Natural killer cell (primary cell): ENCODE data around the gene ADAMTS19. TPM values are rescaled to one million over a fixed set of nuclear protein-coding genes. Genes with fewer than 3 reads are reported as not detected.

Source experiments
- ATAC-seq, 3 donors: fragments of 150-1000 bp in 2 of 3; fragments of 200-7000 bp in 1 of 3; cut with Tn5 transposase; 1 replicate in 1 of 3; 2 replicates in 2 of 3; pipeline ENCODE4 v1.10.0; 2021; ENCODE audit warnings: mild to moderate bottlenecking in 2 of 3, moderate library complexity in 2 of 3
- DNase-seq, 2 donors: peaks; one replicate each; pipeline versions ENCODE4 v3.0.0 to v3.0.0-alpha.2; 2013 to 2021; ENCODE audit warnings: mixed read lengths in 1 of 2
- H3K27ac ChIP-seq: one replicate; pipeline ENCODE4 v1.5.1; 2013; ENCODE audit warnings: mild to moderate bottlenecking, low read length
- H3K27me3 ChIP-seq: one replicate; pipeline ENCODE4 v1.6.1; 2013; ENCODE audit warnings: low read length; ENCODE audit not compliant: control insufficient read depth, insufficient read depth
- H3K36me3 ChIP-seq: one replicate; pipeline ENCODE4 v1.6.1; 2013; ENCODE audit warnings: low read length; ENCODE audit not compliant: control insufficient read depth, insufficient read depth
- H3K4me1 ChIP-seq: one replicate; pipeline ENCODE4 v1.6.1; 2013; ENCODE audit warnings: low read length; ENCODE audit not compliant: control insufficient read depth, insufficient read depth
- H3K4me3 ChIP-seq: one replicate; pipeline ENCODE4 v1.5.1; 2013; ENCODE audit warnings: low read length
- H3K9me3 ChIP-seq: one replicate; pipeline ENCODE4 v1.6.1; 2013; ENCODE audit warnings: low read length; ENCODE audit not compliant: control insufficient read depth, insufficient read depth
- H3K27ac Mint-ChIP-seq, 2 donors: one replicate each; pipeline ENCODE4 v1.8.0; 2022; ENCODE audit warnings: mild to moderate bottlenecking in 2 of 2, mixed read lengths in 2 of 2, moderate library complexity in 1 of 2
- H3K27me3 Mint-ChIP-seq, 2 donors: one replicate each; pipeline ENCODE4 v1.8.0; 2022; ENCODE audit warnings: low read depth in 2 of 2, mixed read lengths in 2 of 2
- H3K36me3 Mint-ChIP-seq: one replicate; pipeline ENCODE4 v1.8.0; 2022; ENCODE audit warnings: mixed read lengths
- H3K4me1 Mint-ChIP-seq, 2 donors: one replicate each; pipeline ENCODE4 v1.8.0; 2022; ENCODE audit warnings: mixed read lengths in 2 of 2
- H3K4me3 Mint-ChIP-seq: one replicate; pipeline ENCODE4 v1.8.0; 2022; ENCODE audit warnings: mild to moderate bottlenecking, moderate library complexity, mixed read lengths
- H3K9me3 Mint-ChIP-seq, 2 donors: one replicate each; pipeline ENCODE4 v1.8.0; 2022; ENCODE audit warnings: mixed read lengths in 2 of 2
- WGBS: methylation state at CpG from one replicate; pipeline ENCODE4 v1.1.7; 2013; ENCODE audit warnings: missing lambda C conversion rate; ENCODE audit not compliant: insufficient coverage; 5-methylcytosine and 5-hydroxymethylcytosine counted together
- intact Hi-C: fragments of 100-400 bp; cut with micrococcal nuclease; formaldehyde crosslinking; loops from one replicate; pipeline ENCODE4 v1.14.2; 2022
- total RNA-seq, 4 donors: library from RNA; stranded (reverse); fragments of 120-200 nt in 1 of 4; gene quantifications; one replicate each; pipeline versions ENCODE4 v1.2.3 to v1.2.4, GENCODE V29; 2013 to 2022
- TF ChIP-seq, protein P1 (sequence below): fragments of 200-600 bp; IDR thresholded peaks from one replicate; pipeline ENCODE4 v1.8.0; 2022; ENCODE audit warnings: antibody characterized with exemption

ADAMTS19 gene
- total RNA-seq, 3 donors from 2014 or later (not counting 1 experiment from before 2014, with no cell fraction given), result not detected

- Mint-ChIP-seq H3K9me3 (peaks cover 3 to 5% of the 10 kb centered on the region in 2 donors), H3K36me3 (no peaks in the 10 kb centered on the region), H3K4me3 (no peak overlapping the region), H3K27me3 (no peaks in the 10 kb centered on the region), H3K27ac (no peak overlapping the region), H3K4me1 (no peaks in the 10 kb centered on the region)
- TF ChIP-seq, protein P1, sequence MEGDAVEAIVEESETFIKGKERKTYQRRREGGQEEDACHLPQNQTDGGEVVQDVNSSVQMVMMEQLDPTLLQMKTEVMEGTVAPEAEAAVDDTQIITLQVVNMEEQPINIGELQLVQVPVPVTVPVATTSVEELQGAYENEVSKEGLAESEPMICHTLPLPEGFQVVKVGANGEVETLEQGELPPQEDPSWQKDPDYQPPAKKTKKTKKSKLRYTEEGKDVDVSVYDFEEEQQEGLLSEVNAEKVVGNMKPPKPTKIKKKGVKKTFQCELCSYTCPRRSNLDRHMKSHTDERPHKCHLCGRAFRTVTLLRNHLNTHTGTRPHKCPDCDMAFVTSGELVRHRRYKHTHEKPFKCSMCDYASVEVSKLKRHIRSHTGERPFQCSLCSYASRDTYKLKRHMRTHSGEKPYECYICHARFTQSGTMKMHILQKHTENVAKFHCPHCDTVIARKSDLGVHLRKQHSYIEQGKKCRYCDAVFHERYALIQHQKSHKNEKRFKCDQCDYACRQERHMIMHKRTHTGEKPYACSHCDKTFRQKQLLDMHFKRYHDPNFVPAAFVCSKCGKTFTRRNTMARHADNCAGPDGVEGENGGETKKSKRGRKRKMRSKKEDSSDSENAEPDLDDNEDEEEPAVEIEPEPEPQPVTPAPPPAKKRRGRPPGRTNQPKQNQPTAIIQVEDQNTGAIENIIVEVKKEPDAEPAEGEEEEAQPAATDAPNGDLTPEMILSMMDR, result no peak
- Histone ChIP-seq H3K4me1 (no peaks in the 10 kb centered on the region), H3K9me3 (no peaks in the 10 kb centered on the region), H3K36me3 (no peaks in the 10 kb centered on the region), H3K27me3 (no peaks in the 10 kb centered on the region), H3K27ac (no peak overlapping the region), H3K4me3 (no peak overlapping the region)
- ATAC-seq (no peak), DNase-seq (no peak)
- intact Hi-C loops, result no loop called here
Observed at GRCh38 chr5:129698661-129699060, 238.6 kb downstream of the ADAMTS19 start.

GRCh38 chr5:129716235-129716634, 256.1 kb downstream of the ADAMTS19 start:
- ATAC-seq, result no peak
- Mint-ChIP-seq H3K27ac (no peak overlapping the region), H3K27me3 (no peaks in the 10 kb centered on the region), H3K4me3 (no peak overlapping the region), H3K4me1 (no peaks in the 10 kb centered on the region), H3K36me3 (no peaks in the 10 kb centered on the region), H3K9me3 (peaks cover 14 to 15% of the 10 kb centered on the region in 2 donors)
- H3K9me3 ChIP-seq, result no peaks in the 10 kb centered on the region
- no peak for DNase-seq
- intact Hi-C loops, result no loop called here
- H3K4me1 ChIP-seq, result no peaks in the 10 kb centered on the region
- WGBS, result 74% methylated on average over 1 of the region's 1 CpG
- no peak overlapping the region for H3K27ac ChIP-seq
- TF ChIP-seq, protein P1, result no peak
- H3K4me3 ChIP-seq, result no peak overlapping the region
- H3K27me3 ChIP-seq, result no peaks in the 10 kb centered on the region
- no peaks in the 10 kb centered on the region for H3K36me3 ChIP-seq

GRCh38 chr5:129716651-129717050, 256.6 kb downstream of the ADAMTS19 start:
- DNase-seq, result no peak
- Mint-ChIP-seq H3K36me3 (no peaks in the 10 kb centered on the region), H3K9me3 (peaks cover 14 to 15% of the 10 kb centered on the region in 2 donors), H3K27ac (no peak overlapping the region), H3K4me1 (no peaks in the 10 kb centered on the region), H3K27me3 (no peaks in the 10 kb centered on the region), H3K4me3 (no peak overlapping the region)
- intact Hi-C loops, result no loop called here
- Histone ChIP-seq H3K4me3 (no peak overlapping the region), H3K27me3 (no peaks in the 10 kb centered on the region), H3K36me3 (no peaks in the 10 kb centered on the region), H3K9me3 (no peaks in the 10 kb centered on the region), H3K27ac (no peak overlapping the region), H3K4me1 (no peaks in the 10 kb centered on the region)
- no peak for ATAC-seq
- 91% methylated on average over 5 of the region's 5 CpGs for WGBS
- TF ChIP-seq, protein P1, result no peak

- H3K9me3 Mint-ChIP-seq, result peaks cover 15 to 19% of the 10 kb centered on the region in 2 donors
- ATAC-seq (no peak), DNase-seq (no peak)
- no peaks in the 10 kb centered on the region for H3K4me1 ChIP-seq
- no peaks in the 10 kb centered on the region for H3K36me3 Mint-ChIP-seq
- no peak overlapping the region for H3K4me3 Mint-ChIP-seq
- H3K27ac Mint-ChIP-seq, result no peak overlapping the region
- H3K9me3 ChIP-seq, result no peaks in the 10 kb centered on the region
- H3K36me3 ChIP-seq, result no peaks in the 10 kb centered on the region
- no peak overlapping the region for H3K4me3 ChIP-seq
- intact Hi-C loops, result no loop called here
- TF ChIP-seq, protein P1, result no peak
- no peaks in the 10 kb centered on the region for H3K4me1 Mint-ChIP-seq
- no peak overlapping the region for H3K27ac ChIP-seq
- H3K27me3 ChIP-seq, result no peaks in the 10 kb centered on the region
- H3K27me3 Mint-ChIP-seq, result no peaks in the 10 kb centered on the region
Observed at GRCh38 chr5:129717751-129718310, 257.7 kb downstream of the ADAMTS19 start.
